ENCODE results near the gene TMEM94. TPM values are rescaled to one million over a fixed set of nuclear protein-coding genes. Genes with fewer than 3 reads are reported as not detected.

The TMEM94 gene
- total and polyA plus RNA-seq, 2 of the 8 experiments (the other 6 are each of a cell fraction or from before 2014, with no cell fraction given) = 54.8 to 69.9 TPM

DNA sequence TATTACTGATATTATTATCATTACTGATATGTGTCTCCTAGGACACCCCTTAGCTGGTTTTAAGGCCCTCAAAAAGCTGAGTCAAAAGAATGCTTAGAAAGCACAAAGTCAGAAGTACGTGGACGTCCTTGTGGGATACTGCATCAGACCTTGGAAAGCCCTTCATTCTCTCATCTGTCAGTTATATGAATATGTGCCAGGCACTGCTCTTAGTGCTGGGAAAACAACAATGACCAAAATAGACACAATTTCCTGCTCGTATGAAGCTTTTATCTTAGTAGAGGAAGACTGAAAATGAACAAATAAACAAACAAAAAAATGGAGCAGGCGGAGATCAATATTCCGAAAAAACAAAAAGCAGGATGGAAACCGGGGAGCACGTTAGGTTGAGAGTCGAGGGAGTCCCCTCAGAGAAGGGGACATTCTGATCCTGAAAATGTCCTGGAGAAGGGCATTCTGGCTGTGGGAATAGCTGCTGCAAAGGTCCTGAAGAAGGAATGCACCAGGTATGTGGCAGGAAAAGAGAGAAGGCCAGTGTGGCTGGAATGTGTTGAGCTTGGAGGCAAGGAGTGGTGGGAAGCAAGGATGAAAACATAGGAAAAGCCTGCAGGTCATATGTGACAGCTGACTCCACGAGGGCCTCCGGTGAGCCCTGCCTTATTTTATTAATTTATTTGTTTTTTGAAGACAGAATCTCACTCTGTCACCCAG lies 15.5 kb upstream of the TMEM94 start (continued):
- TF ChIP-seq SUZ12 (IDR thresholded peaks at IDR 0.05; ENCODE audit: low read length) = no peak

All from H1 (cell line).